HG03565 (cell line): ENCODE measurements around the gene CCNC.

Source experiments
- ATAC-seq: cut with Tn5 transposase; IDR thresholded peaks from one replicate; pipeline ENCODE4 v1.9.1; 2021; ENCODE audit warnings: mild to moderate bottlenecking, moderate library complexity; ENCODE audit not compliant: unreplicated experiment

CCNC gene

GRCh38 chr6:99550046-99550748 lies 18.3 kb downstream of the CCNC start:
- no peak for ATAC-seq

- no peak for ATAC-seq
Measured at GRCh38 chr6:99548706-99549105, 19.8 kb downstream of the CCNC start.

- no peak for ATAC-seq
Measured at GRCh38 chr6:99547526-99547925, 20.9 kb downstream of the CCNC start.

GRCh38 chr6:99545442-99545841 lies 23.0 kb downstream of the CCNC start:
- ATAC-seq: no peak

- no peak for ATAC-seq
Measured at GRCh38 chr6:99543968-99544367, 24.5 kb downstream of the CCNC start.

GRCh38 chr6:99530627-99531026 lies 37.8 kb downstream of the CCNC start:
- no peak for ATAC-seq

- no peak for ATAC-seq
Measured at GRCh38 chr6:99522531-99522930, 45.9 kb downstream of the CCNC start.

- ATAC-seq: peak; percentile 15
Measured at GRCh38 chr6:99521633-99522151, 46.8 kb downstream of the CCNC start.

- peak; percentile 96 for ATAC-seq
Measured at GRCh38 chr6:99520855-99521632, 47.4 kb downstream of the CCNC start.

- no peak for ATAC-seq
Measured at GRCh38 chr6:99519446-99519845, 49.0 kb downstream of the CCNC start.

- no peak for ATAC-seq
Measured at GRCh38 chr6:99514089-99514488, 54.4 kb downstream of the CCNC start.

- no peak for ATAC-seq
Measured at GRCh38 chr6:99512033-99512432, 56.4 kb downstream of the CCNC start.

GRCh38 chr6:99507648-99508047 lies 60.8 kb downstream of the CCNC start:
- ATAC-seq: no peak

- no peak for ATAC-seq
Measured at GRCh38 chr6:99501762-99502161, 66.7 kb downstream of the CCNC start.

GRCh38 chr6:99498421-99498820 lies 70.0 kb downstream of the CCNC start:
- ATAC-seq: no peak

- ATAC-seq: no peak
Measured at GRCh38 chr6:99495466-99495865, 73.0 kb downstream of the CCNC start.
